Breast epithelium (tissue), 3 donors: ENCODE measurements around the gene DDX56.

Experiments
- CTCF ChIP-seq, 3 donors: fragments of 450-650 bp; IDR thresholded peaks; one replicate each; pipeline ENCODE4 v1.5.1; 2016 to 2017; ENCODE audit warnings: antibody characterized with exemption in 3 of 3, mild to moderate bottlenecking in 3 of 3, moderate library complexity in 3 of 3
- POLR2A ChIP-seq: fragments of 450-650 bp; IDR thresholded peaks from one replicate; pipeline ENCODE4 v1.6.1; 2016; ENCODE audit warnings: antibody characterized with exemption, mild to moderate bottlenecking, moderate library complexity
- POLR2AphosphoS5 ChIP-seq, 3 donors: sonication (generic); formaldehyde crosslinking; IDR thresholded peaks; one replicate each; pipeline ENCODE4 v1.6.1; 2017; ENCODE audit warnings: antibody characterized with exemption in 3 of 3

- TF ChIP-seq CTCF (IDR thresholded peaks at IDR 0.05) (no peak), POLR2A (no peak), POLR2AphosphoS5 (IDR thresholded peaks at IDR 0.05) (no peak)
Measured at GRCh38 chr7:44536090-44536489, 37.6 kb downstream of the DDX56 start.
